HepG2 (cell line): ENCODE results near the gene TOP1. TPM values are rescaled to one million over a fixed set of nuclear protein-coding genes. Genes with fewer than 3 reads are reported as not detected.
A peak's percentile ranks its signal among the peaks of the same experiment; 100 is the strongest.

Experiments
- ESRRA ChIP-seq: sonication (generic); formaldehyde crosslinking; IDR thresholded peaks from 2 replicates; pipeline ENCODE4 v1.5.1; 2020; ENCODE audit warnings: mild to moderate bottlenecking, low read depth, missing genetic modification reagents
- HNF1B ChIP-seq: sonication (generic); formaldehyde crosslinking; IDR thresholded peaks from 2 replicates; pipeline ENCODE4 v1.5.1; 2020; ENCODE audit warnings: mild to moderate bottlenecking, moderate library complexity, missing genetic modification reagents
- KDM1A ChIP-seq: IDR thresholded peaks from 2 replicates; pipeline ENCODE4 v1.6.1; 2016; ENCODE audit warnings: missing compliant biosample characterization
- MED13 ChIP-seq: sonication (generic); formaldehyde crosslinking; IDR thresholded peaks from 2 replicates; pipeline ENCODE4 v1.5.0; 2020; ENCODE audit warnings: missing genetic modification reagents
- NFE2 ChIP-seq: sonication (generic); formaldehyde crosslinking; IDR thresholded peaks from 2 replicates; pipeline ENCODE4 v1.4.0; 2020; ENCODE audit warnings: missing genetic modification reagents
- NFKBIZ ChIP-seq: IDR thresholded peaks from 2 replicates; pipeline ENCODE4 v1.6.1; 2018; ENCODE audit warnings: missing genetic modification reagents, missing compliant biosample characterization
- PCBP1 ChIP-seq: fragments of 200-400 bp; formaldehyde crosslinking; IDR thresholded peaks from 2 replicates; pipeline ENCODE4 v1.6.1; 2017; ENCODE audit warnings: mild to moderate bottlenecking, low read depth, low read length, borderline replicate concordance
- RFXAP ChIP-seq: sonication (generic); formaldehyde crosslinking; IDR thresholded peaks from 2 replicates; pipeline ENCODE4 v1.4.0; 2020; ENCODE audit warnings: missing genetic modification reagents, borderline replicate concordance
- RORA ChIP-seq: sonication (generic); formaldehyde crosslinking; IDR thresholded peaks from 2 replicates; pipeline ENCODE4 v1.5.0; 2020; ENCODE audit warnings: mild to moderate bottlenecking, missing genetic modification reagents, moderate library complexity
- SNAPC5 ChIP-seq: sonication (generic); formaldehyde crosslinking; IDR thresholded peaks from 2 replicates; pipeline ENCODE4 v1.8.1; 2023; ENCODE audit warnings: mild to moderate bottlenecking, missing genetic modification reagents, borderline replicate concordance
- SOX5 ChIP-seq: IDR thresholded peaks from 2 replicates; pipeline ENCODE4 v1.6.1; 2016; ENCODE audit warnings: borderline replicate concordance
- SRSF9 ChIP-seq: fragments of 200-400 bp; formaldehyde crosslinking; IDR thresholded peaks from 2 replicates; pipeline ENCODE4 v1.6.1; 2018; ENCODE audit warnings: borderline replicate concordance, mild to moderate bottlenecking, low read depth, low read length; ENCODE audit not compliant: insufficient read depth, poor library complexity, severe bottlenecking
- ZBTB1 ChIP-seq: sonication (generic); formaldehyde crosslinking; IDR thresholded peaks from 2 replicates; pipeline ENCODE4 v1.4.0; 2020; ENCODE audit warnings: missing genetic modification reagents, borderline replicate concordance
- ZC3H13 ChIP-seq: sonication (generic); formaldehyde crosslinking; IDR thresholded peaks from 2 replicates; pipeline ENCODE4 v1.8.1; 2023; ENCODE audit warnings: mild to moderate bottlenecking, missing genetic modification reagents, moderate library complexity
- ZMYM4 ChIP-seq: sonication (generic); formaldehyde crosslinking; IDR thresholded peaks from 2 replicates; pipeline ENCODE4 v1.8.1; 2023; ENCODE audit warnings: mild to moderate bottlenecking, missing genetic modification reagents
- ZNF224 ChIP-seq: sonication (generic); formaldehyde crosslinking; IDR thresholded peaks from 2 replicates; pipeline ENCODE4 v1.5.0; 2020; ENCODE audit warnings: mild to moderate bottlenecking, missing genetic modification reagents
- ZNF251 ChIP-seq: sonication (generic); formaldehyde crosslinking; IDR thresholded peaks from 2 replicates; pipeline ENCODE4 v1.9.0; 2021; ENCODE audit warnings: mild to moderate bottlenecking, missing genetic modification reagents
- ZNF335 ChIP-seq: sonication (generic); formaldehyde crosslinking; IDR thresholded peaks from 2 replicates; pipeline ENCODE4 v1.4.0; 2020; ENCODE audit warnings: missing genetic modification reagents
- ZNF558 ChIP-seq: sonication (generic); formaldehyde crosslinking; IDR thresholded peaks from 2 replicates; pipeline ENCODE4 v1.9.0; 2022; ENCODE audit warnings: mild to moderate bottlenecking, missing genetic modification reagents, borderline replicate concordance
- ZNF644 ChIP-seq: IDR thresholded peaks from 2 replicates; pipeline ENCODE4 v1.6.1; 2016; ENCODE audit warnings: low read depth
- ZNF841 ChIP-seq: sonication (generic); formaldehyde crosslinking; IDR thresholded peaks from 2 replicates; pipeline ENCODE4 v1.8.1; 2023; ENCODE audit warnings: missing genetic modification reagents, borderline replicate concordance
- polyA plus RNA-seq, 8 experiments: library from polyadenylated mRNA; depleted of rRNA in 3 of 8; stranded (reverse) in 7 of 8; unstranded in 1 of 8; fragments of >200 nt; fragmentation: Illumina TruSeq in 4 of 8; extraction: Trizol in 4 of 8; gene quantifications; 2 replicates each; pipeline versions ENCODE4 v1.2.1 to v1.2.3, GENCODE V29; 2011 to 2016; ENCODE audit warnings: low read depth in 4 of 8, missing spikeins in 1 of 8, mixed read lengths in 1 of 8; ENCODE audit not compliant: insufficient read depth in 1 of 8
- total RNA-seq, 5 experiments: library from RNA; depleted of rRNA; stranded (reverse); fragments of >200 nt; fragmentation: Illumina TruSeq; extraction: Trizol; gene quantifications; 2 replicates each; pipeline ENCODE4 v1.2.3, GENCODE V29; 2016; ENCODE audit warnings: low read depth in 1 of 5
- TF ChIP-seq, protein P1 (sequence below): sonication (generic); formaldehyde crosslinking; conservative IDR thresholded peaks from 2 replicates; pipeline ENCODE4 v1.4.0; 2020; ENCODE audit warnings: missing genetic modification reagents
- TF ChIP-seq, protein P2 (sequence below): sonication (generic); formaldehyde crosslinking; IDR thresholded peaks from 2 replicates; pipeline ENCODE4 v1.5.1; 2020; ENCODE audit warnings: mild to moderate bottlenecking, missing genetic modification reagents, moderate library complexity
- TF ChIP-seq, protein P3 (sequence below): sonication (generic); formaldehyde crosslinking; conservative IDR thresholded peaks from 2 replicates; pipeline ENCODE4 v1.4.0; 2020; ENCODE audit warnings: missing genetic modification reagents

The TOP1 gene
- total and polyA plus RNA-seq, 2 of the 13 experiments (the other 11 are each of a cell fraction or from before 2014, with no cell fraction given): 10.2 to 19.4 TPM

- TF ChIP-seq, protein P1, sequence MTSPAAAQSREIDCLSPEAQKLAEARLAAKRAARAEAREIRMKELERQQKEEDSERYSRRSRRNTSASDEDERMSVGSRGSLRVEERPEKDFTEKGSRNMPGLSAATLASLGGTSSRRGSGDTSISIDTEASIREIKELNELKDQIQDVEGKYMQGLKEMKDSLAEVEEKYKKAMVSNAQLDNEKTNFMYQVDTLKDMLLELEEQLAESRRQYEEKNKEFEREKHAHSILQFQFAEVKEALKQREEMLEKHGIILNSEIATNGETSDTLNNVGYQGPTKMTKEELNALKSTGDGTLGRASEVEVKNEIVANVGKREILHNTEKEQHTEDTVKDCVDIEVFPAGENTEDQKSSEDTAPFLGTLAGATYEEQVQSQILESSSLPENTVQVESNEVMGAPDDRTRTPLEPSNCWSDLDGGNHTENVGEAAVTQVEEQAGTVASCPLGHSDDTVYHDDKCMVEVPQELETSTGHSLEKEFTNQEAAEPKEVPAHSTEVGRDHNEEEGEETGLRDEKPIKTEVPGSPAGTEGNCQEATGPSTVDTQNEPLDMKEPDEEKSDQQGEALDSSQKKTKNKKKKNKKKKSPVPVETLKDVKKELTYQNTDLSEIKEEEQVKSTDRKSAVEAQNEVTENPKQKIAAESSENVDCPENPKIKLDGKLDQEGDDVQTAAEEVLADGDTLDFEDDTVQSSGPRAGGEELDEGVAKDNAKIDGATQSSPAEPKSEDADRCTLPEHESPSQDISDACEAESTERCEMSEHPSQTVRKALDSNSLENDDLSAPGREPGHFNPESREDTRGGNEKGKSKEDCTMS (CRISPR knock-in tag): no peak
- TF ChIP-seq ZNF558 (CRISPR knock-in tag) (no peak), SOX5 (CRISPR knock-in tag) (peak; percentile 61; the same call in 1 of the 2 replicates), ZNF644 (CRISPR knock-in tag) (peak; percentile 91), ZNF224 (CRISPR knock-in tag) (no peak), KDM1A (no peak), MED13 (no peak), RORA (CRISPR knock-in tag) (no peak), ZNF335 (CRISPR knock-in tag) (0 out of 2 replicates have a peak, but pooled peaks have one; percentile 38), ZNF251 (CRISPR knock-in tag) (no peak), ZNF841 (no peak), HNF1B (peak; percentile 48; the same call in 1 of the 2 replicates), SNAPC5 (CRISPR knock-in tag) (no peak), ESRRA (CRISPR knock-in tag) (no peak), ZBTB1 (CRISPR knock-in tag) (no peak), NFE2 (CRISPR knock-in tag) (no peak), PCBP1 (no peak), NFKBIZ (0 out of 2 replicates have a peak, but pooled peaks have one; percentile 38), ZMYM4 (no peak), SRSF9 (no peak), RFXAP (CRISPR knock-in tag) (no peak), ZC3H13 (CRISPR knock-in tag) (no peak)
- TF ChIP-seq, protein P2, sequence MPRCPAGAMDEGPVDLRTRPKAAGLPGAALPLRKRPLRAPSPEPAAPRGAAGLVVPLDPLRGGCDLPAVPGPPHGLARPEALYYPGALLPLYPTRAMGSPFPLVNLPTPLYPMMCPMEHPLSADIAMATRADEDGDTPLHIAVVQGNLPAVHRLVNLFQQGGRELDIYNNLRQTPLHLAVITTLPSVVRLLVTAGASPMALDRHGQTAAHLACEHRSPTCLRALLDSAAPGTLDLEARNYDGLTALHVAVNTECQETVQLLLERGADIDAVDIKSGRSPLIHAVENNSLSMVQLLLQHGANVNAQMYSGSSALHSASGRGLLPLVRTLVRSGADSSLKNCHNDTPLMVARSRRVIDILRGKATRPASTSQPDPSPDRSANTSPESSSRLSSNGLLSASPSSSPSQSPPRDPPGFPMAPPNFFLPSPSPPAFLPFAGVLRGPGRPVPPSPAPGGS (CRISPR knock-in tag): no peak
- TF ChIP-seq, protein P3, sequence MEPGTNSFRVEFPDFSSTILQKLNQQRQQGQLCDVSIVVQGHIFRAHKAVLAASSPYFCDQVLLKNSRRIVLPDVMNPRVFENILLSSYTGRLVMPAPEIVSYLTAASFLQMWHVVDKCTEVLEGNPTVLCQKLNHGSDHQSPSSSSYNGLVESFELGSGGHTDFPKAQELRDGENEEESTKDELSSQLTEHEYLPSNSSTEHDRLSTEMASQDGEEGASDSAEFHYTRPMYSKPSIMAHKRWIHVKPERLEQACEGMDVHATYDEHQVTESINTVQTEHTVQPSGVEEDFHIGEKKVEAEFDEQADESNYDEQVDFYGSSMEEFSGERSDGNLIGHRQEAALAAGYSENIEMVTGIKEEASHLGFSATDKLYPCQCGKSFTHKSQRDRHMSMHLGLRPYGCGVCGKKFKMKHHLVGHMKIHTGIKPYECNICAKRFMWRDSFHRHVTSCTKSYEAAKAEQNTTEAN (CRISPR knock-in tag): no peak
Observed at GRCh38 chr20:41151134-41151869, 122.7 kb downstream of the TOP1 start (continued).
